H9 (cell line): ENCODE results near the gene VWF. TPM values are rescaled to one million over a fixed set of nuclear protein-coding genes. Genes with fewer than 3 reads are reported as not detected.

ENCODE experiments used
- DNase-seq: peaks from one replicate; pipeline ENCODE4 v3.0.0-alpha.2; 2017
- H2AFZ ChIP-seq: one replicate; pipeline ENCODE4 v1.6.1; 2013; ENCODE audit warnings: mild to moderate bottlenecking, low read length, control low read depth, moderate library complexity
- H2AK5ac ChIP-seq: 2 replicates; pipeline ENCODE4 v1.6.1; 2013; ENCODE audit warnings: low read length, control low read depth, mixed read lengths; ENCODE audit not compliant: insufficient read length
- H2BK120ac ChIP-seq: one replicate; pipeline ENCODE4 v1.6.1; 2013; ENCODE audit warnings: low read depth, mild to moderate bottlenecking, low read length, control low read depth, inconsistent platforms; ENCODE audit not compliant: poor library complexity, severe bottlenecking
- H2BK12ac ChIP-seq: 2 replicates; pipeline ENCODE4 v1.6.1; 2013; ENCODE audit warnings: low read length, control low read depth, mixed read lengths, low read depth; ENCODE audit not compliant: insufficient read length
- H2BK15ac ChIP-seq: 2 replicates; pipeline ENCODE4 v1.6.1; 2013; ENCODE audit warnings: low read depth, low read length, control low read depth
- H2BK20ac ChIP-seq: one replicate; pipeline ENCODE4 v1.6.1; 2013; ENCODE audit warnings: low read depth, mild to moderate bottlenecking, low read length, control low read depth, inconsistent platforms; ENCODE audit not compliant: poor library complexity, severe bottlenecking
- H2BK5ac ChIP-seq: 2 replicates; pipeline ENCODE4 v1.6.1; 2013; ENCODE audit warnings: low read length, control low read depth, mixed read lengths; ENCODE audit not compliant: insufficient read length
- H3K14ac ChIP-seq: 2 replicates; pipeline ENCODE4 v1.6.1; 2013; ENCODE audit warnings: low read length, control low read depth; ENCODE audit not compliant: insufficient read depth
- H3K18ac ChIP-seq: 2 replicates; pipeline ENCODE4 v1.6.1; 2013; ENCODE audit warnings: low read depth, mild to moderate bottlenecking, mixed read lengths, low read length, control low read depth; ENCODE audit not compliant: insufficient read length
- H3K23ac ChIP-seq: 2 replicates; pipeline ENCODE4 v1.6.1; 2013; ENCODE audit warnings: low read length, control low read depth, mixed read lengths, low read depth; ENCODE audit not compliant: insufficient read length
- H3K23me2 ChIP-seq: 2 replicates; pipeline ENCODE4 v1.6.1; 2013; ENCODE audit warnings: low read depth, mild to moderate bottlenecking, mixed read lengths, low read length, control low read depth; ENCODE audit not compliant: insufficient read length, poor library complexity, severe bottlenecking
- H3K27ac ChIP-seq: 2 replicates; pipeline ENCODE4 v1.5.1; 2013; ENCODE audit warnings: low read length, control low read depth, mixed read lengths, low read depth; ENCODE audit not compliant: insufficient read length
- H3K27me3 ChIP-seq: 2 replicates; pipeline ENCODE4 v1.6.1; 2013; ENCODE audit warnings: low read length, control low read depth, inconsistent platforms; ENCODE audit not compliant: insufficient read depth
- H3K4ac ChIP-seq: 2 replicates; pipeline ENCODE4 v1.6.1; 2013; ENCODE audit warnings: low read depth, mild to moderate bottlenecking, control low read depth, inconsistent platforms, low read length, moderate library complexity
- H3K4me1 ChIP-seq: 2 replicates; pipeline ENCODE4 v1.6.1; 2013; ENCODE audit warnings: low read length, control low read depth, inconsistent platforms; ENCODE audit not compliant: insufficient read depth
- H3K4me2 ChIP-seq: 2 replicates; pipeline ENCODE4 v1.6.1; 2013; ENCODE audit warnings: low read length, control low read depth, mixed read lengths; ENCODE audit not compliant: insufficient read length, insufficient read depth
- H3K56ac ChIP-seq: 2 replicates; pipeline ENCODE4 v1.6.1; 2013; ENCODE audit warnings: low read depth, mild to moderate bottlenecking, mixed read lengths, low read length, control low read depth; ENCODE audit not compliant: insufficient read length
- H3K79me1 ChIP-seq: 2 replicates; pipeline ENCODE4 v1.6.1; 2013; ENCODE audit warnings: low read depth, mild to moderate bottlenecking, moderate library complexity, low read length, control low read depth, inconsistent platforms; ENCODE audit not compliant: insufficient read depth, poor library complexity, severe bottlenecking
- H3K79me2 ChIP-seq: 2 replicates; pipeline ENCODE4 v1.6.1; 2013; ENCODE audit warnings: low read length, control low read depth, inconsistent platforms; ENCODE audit not compliant: insufficient read depth
- H3K9ac ChIP-seq: 2 replicates; pipeline ENCODE4 v1.6.1; 2013; ENCODE audit warnings: low read length, control low read depth, mixed read lengths; ENCODE audit not compliant: insufficient read length; ENCODE audit errors: extremely low read depth
- H3K9me3 ChIP-seq: one replicate; pipeline ENCODE4 v1.6.1; 2013; ENCODE audit warnings: low read depth, low read length, inconsistent platforms; ENCODE audit not compliant: control insufficient read depth
- H3T11ph ChIP-seq: one replicate; pipeline ENCODE4 v1.6.1; 2013; ENCODE audit warnings: mild to moderate bottlenecking, low read length, control low read depth, inconsistent platforms
- H4K20me1 ChIP-seq: one replicate; pipeline ENCODE4 v1.6.1; 2013; ENCODE audit not compliant: control insufficient read depth, insufficient read length, insufficient read depth
- H4K5ac ChIP-seq: 2 replicates; pipeline ENCODE4 v1.6.1; 2013; ENCODE audit warnings: low read depth, mild to moderate bottlenecking, mixed read lengths, low read length, control low read depth; ENCODE audit not compliant: insufficient read length
- H4K8ac ChIP-seq: replicated peaks from 2 replicates; pipeline ENCODE4 v1.6.1; 2013; ENCODE audit warnings: low read length, control low read depth, mixed read lengths, low read depth; ENCODE audit not compliant: insufficient read length
- H4K91ac ChIP-seq: 2 replicates; pipeline ENCODE4 v1.6.1; 2013; ENCODE audit warnings: low read depth, mild to moderate bottlenecking, moderate library complexity, mixed read lengths, low read length, control low read depth; ENCODE audit not compliant: insufficient read length
- H3K27ac Mint-ChIP-seq, 3 experiments: 2 replicates in 2 of 3; 3 replicates in 1 of 3; pipeline ENCODE4 v1.8.0; 2020 to 2021; ENCODE audit warnings: mixed read lengths in 3 of 3, mild to moderate bottlenecking in 1 of 3, moderate library complexity in 1 of 3
- H3K27me3 Mint-ChIP-seq: 2 replicates; pipeline ENCODE4 v1.8.0; 2021; ENCODE audit warnings: low read depth, mild to moderate bottlenecking, moderate library complexity, mixed read lengths
- H3K36me3 Mint-ChIP-seq, 3 experiments: 2 replicates in 2 of 3; 3 replicates in 1 of 3; pipeline ENCODE4 v1.8.0; 2020 to 2021; ENCODE audit warnings: low read depth in 3 of 3, mixed read lengths in 3 of 3; ENCODE audit not compliant: insufficient read depth in 1 of 3
- H3K4me1 Mint-ChIP-seq, 2 experiments: 2 replicates each; pipeline ENCODE4 v1.8.0; 2020; ENCODE audit warnings: mixed read lengths in 2 of 2
- H3K4me3 Mint-ChIP-seq, 2 experiments: 2 replicates in 1 of 2; 3 replicates in 1 of 2; pipeline ENCODE4 v1.8.0; 2020 to 2021; ENCODE audit warnings: mild to moderate bottlenecking in 2 of 2, mixed read lengths in 2 of 2, moderate library complexity in 1 of 2
- H3K9me3 Mint-ChIP-seq, 2 experiments: 2 replicates in 1 of 2; 3 replicates in 1 of 2; pipeline ENCODE4 v1.8.0; 2020; ENCODE audit warnings: mild to moderate bottlenecking in 2 of 2, mixed read lengths in 2 of 2, moderate library complexity in 1 of 2
- CTCF ChIP-seq: fragments of 200-600 bp; sonication (generic); conservative IDR thresholded peaks from 3 replicates; pipeline ENCODE4 v1.8.0; 2021; ENCODE audit warnings: antibody characterized with exemption, mild to moderate bottlenecking
- WGBS: extraction: QIAGEN DNeasy Blood & Tissue Kit; methylation state at CpG from one replicate; pipeline ENCODE4 v1.1.7; 2013; ENCODE audit warnings: missing lambda C conversion rate, low lambda C conversion rate, mixed read lengths; ENCODE audit not compliant: insufficient read length; ENCODE audit errors: extremely low coverage; 5-methylcytosine and 5-hydroxymethylcytosine counted together
- total RNA-seq: library from RNA; stranded (reverse); gene quantifications from 2 replicates; pipeline ENCODE4 v1.2.1, GENCODE V29; 2021

The VWF gene
- total RNA-seq, 1 experiment from 2014 or later, result 0.17 TPM

DNA sequence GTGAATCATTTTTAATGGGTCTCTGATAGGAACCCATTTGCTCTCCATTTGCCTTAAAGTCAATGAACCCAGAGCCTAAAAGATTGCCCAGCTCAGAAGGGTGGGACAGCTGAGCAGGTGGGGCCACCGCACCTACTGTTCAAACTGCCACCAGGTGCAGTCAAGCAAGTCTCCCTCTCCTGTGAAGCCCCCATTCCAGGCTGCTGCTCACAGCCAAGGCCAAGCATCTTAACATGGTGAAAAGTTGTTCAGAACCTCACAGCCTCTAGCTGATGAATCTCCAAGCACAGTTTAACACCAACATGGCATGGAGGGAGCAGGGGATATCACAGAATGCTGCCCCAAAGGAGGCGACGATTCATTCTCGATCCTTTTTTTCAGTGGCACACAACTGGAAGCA is 209.0 kb downstream of the VWF start:
- no CpG with 5 or more reads among the region's 4 CpGs for WGBS
- H3K4me1 ChIP-seq, result no peaks in the 10 kb centered on the region
- H3K27ac ChIP-seq, result no peak overlapping the region
- H2AK5ac ChIP-seq, result no peak overlapping the region
- H2BK120ac ChIP-seq, result no peak overlapping the region
- DNase-seq, result peak; percentile 18
- no peak overlapping the region for H3K14ac ChIP-seq
- no peak overlapping the region for H4K91ac ChIP-seq
- no peak overlapping the region for H3K9ac ChIP-seq
- H3K79me2 ChIP-seq, result no peaks in the 10 kb centered on the region
- H3T11ph ChIP-seq, result no peak overlapping the region
- no peak overlapping the region for H2BK12ac ChIP-seq
- no peak overlapping the region for H2BK5ac ChIP-seq
- no peak overlapping the region for H3K27ac Mint-ChIP-seq
- no peak overlapping the region for H3K23ac ChIP-seq
- no peaks in the 10 kb centered on the region for H3K9me3 ChIP-seq
- no peaks in the 10 kb centered on the region for H3K79me1 ChIP-seq
- no peak overlapping the region for H3K4me3 Mint-ChIP-seq
- no peaks in the 10 kb centered on the region for H3K4me1 Mint-ChIP-seq
- H3K27me3 Mint-ChIP-seq, result peaks cover 2% of the 10 kb centered on the region; the same call in 1 of the 2 replicates
- no peaks in the 10 kb centered on the region for H3K23me2 ChIP-seq
- H3K18ac ChIP-seq, result no peak overlapping the region
- no peaks in the 10 kb centered on the region for H4K20me1 ChIP-seq
- no peak overlapping the region for H4K8ac ChIP-seq
- no peak for TF ChIP-seq CTCF
- no peak overlapping the region for H2BK20ac ChIP-seq
- no peak overlapping the region for H4K5ac ChIP-seq
- H3K4ac ChIP-seq, result no peak overlapping the region
- no peak overlapping the region for H2AFZ ChIP-seq
- H2BK15ac ChIP-seq, result no peak overlapping the region
- no peaks in the 10 kb centered on the region; a peak in 1 of 7 replicates for H3K36me3 Mint-ChIP-seq
- H3K27me3 ChIP-seq, result no peaks in the 10 kb centered on the region
- no peak overlapping the region for H3K4me2 ChIP-seq
- H3K56ac ChIP-seq, result no peak overlapping the region
- H3K9me3 Mint-ChIP-seq, result no peaks in the 10 kb centered on the region
